SJSA1 (cell line): ENCODE data around the gene SPRY1. TPM values are rescaled to one million over a fixed set of nuclear protein-coding genes. Genes with fewer than 3 reads are reported as not detected.
A peak's percentile ranks its signal among the peaks of the same experiment; 100 is the strongest.

Source experiments
- DNase-seq, 2 experiments: peaks; one replicate each; pipeline ENCODE4 v3.0.0-alpha.2; 2015 to 2020; ENCODE audit warnings: low spot score in 2 of 2, low read depth in 1 of 2
- H3K27ac ChIP-seq: fragments of 250-450 bp; sonication (Bioruptor Pico); 2 replicates; pipeline ENCODE4 v1.5.1; 2020; ENCODE audit warnings: mild to moderate bottlenecking, moderate library complexity
- H3K27me3 ChIP-seq: fragments of 250-450 bp; sonication (Bioruptor Pico); replicated peaks from 2 replicates; pipeline ENCODE4 v1.5.1; 2020; ENCODE audit warnings: mild to moderate bottlenecking, moderate library complexity
- H3K36me3 ChIP-seq: fragments of 250-450 bp; sonication (Bioruptor Pico); 2 replicates; pipeline ENCODE4 v1.5.1; 2020; ENCODE audit warnings: mild to moderate bottlenecking
- H3K4me1 ChIP-seq: fragments of 250-450 bp; sonication (Bioruptor Pico); replicated peaks from 2 replicates; pipeline ENCODE4 v1.6.1; 2021; ENCODE audit warnings: mild to moderate bottlenecking
- H3K4me3 ChIP-seq: fragments of 250-450 bp; sonication (Bioruptor Pico); 2 replicates; pipeline ENCODE4 v1.5.1; 2020; ENCODE audit warnings: mild to moderate bottlenecking
- H3K9me3 ChIP-seq: fragments of 250-450 bp; sonication (Bioruptor Pico); replicated peaks from 2 replicates; pipeline ENCODE4 v1.5.1; 2020; ENCODE audit warnings: mild to moderate bottlenecking
- total RNA-seq: library from RNA; depleted of rRNA; stranded (reverse); fragments of >200 nt; shearing (Covaris generic); gene quantifications from 2 replicates; pipeline ENCODE4 v1.2.3, GENCODE V29; 2014

Gene SPRY1
- total RNA-seq, 1 experiment from 2014 or later, result 2.7 TPM

DNA sequence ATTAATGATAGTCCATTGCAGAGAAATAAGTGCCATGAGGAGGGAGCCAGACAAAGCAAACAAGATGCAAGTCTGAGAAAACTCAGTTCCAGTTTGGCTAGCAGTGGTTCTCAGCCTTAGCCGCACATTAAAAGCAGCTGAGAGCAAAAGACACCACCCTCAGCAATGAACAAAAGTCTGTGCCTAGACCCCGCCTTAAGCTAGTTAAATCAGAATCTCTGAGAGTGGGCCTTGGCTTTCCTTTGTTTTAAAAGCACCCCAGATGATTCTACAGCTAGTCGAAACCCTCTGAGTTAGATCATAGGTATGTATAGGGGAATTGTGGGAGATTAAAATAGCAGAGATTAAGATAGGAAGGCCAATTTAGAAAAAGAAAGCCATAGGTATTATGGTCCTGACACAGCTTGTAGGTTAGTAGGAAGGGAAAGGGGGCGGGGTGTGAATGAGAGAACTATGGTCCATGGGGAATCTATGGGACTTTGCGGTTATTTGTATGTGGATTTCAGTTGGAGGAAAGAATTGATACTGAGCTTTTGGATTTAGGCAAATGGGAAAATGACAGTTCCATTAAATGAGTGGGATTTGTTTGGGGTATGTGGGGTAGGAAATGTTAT, 12.0 kb downstream of the SPRY1 start:
- no peak for DNase-seq
- H3K36me3 ChIP-seq, result no peaks in the 10 kb centered on the region
- H3K9me3 ChIP-seq, result no peaks in the 10 kb centered on the region
- peaks cover 19% of the 10 kb centered on the region for H3K4me1 ChIP-seq
- no peak overlapping the region for H3K27ac ChIP-seq
- H3K4me3 ChIP-seq, result no peak overlapping the region
- no peaks in the 10 kb centered on the region for H3K27me3 ChIP-seq

GRCh38 chr4:123409334-123409733, 12.7 kb downstream of the SPRY1 start:
- H3K4me3 ChIP-seq, result no peak overlapping the region
- DNase-seq, result no peak
- no peak overlapping the region for H3K27ac ChIP-seq

DNA sequence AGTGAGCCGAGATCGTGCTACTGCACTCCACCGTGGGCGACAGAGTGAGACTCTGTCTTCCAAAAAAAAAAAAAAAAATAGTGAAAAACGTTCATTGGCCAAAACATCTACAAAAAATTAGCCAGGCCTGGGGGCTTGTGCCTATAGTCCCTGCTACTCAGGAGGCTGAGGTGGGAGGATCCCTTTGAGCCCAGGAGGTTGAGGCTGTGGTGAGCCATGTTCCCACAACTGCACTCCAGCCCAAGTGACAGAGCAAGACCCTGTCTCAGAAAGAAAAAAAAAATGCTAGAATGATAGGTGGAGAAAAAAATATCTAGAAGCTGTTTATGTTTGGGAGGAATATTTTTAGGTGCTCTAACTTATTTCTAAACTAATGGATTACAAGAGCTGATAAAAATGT, 14.9 kb downstream of the SPRY1 start:
- DNase-seq, result no peak
- Histone ChIP-seq H3K4me3 (no peak overlapping the region), H3K27me3 (no peaks in the 10 kb centered on the region), H3K27ac (no peak overlapping the region), H3K36me3 (no peaks in the 10 kb centered on the region), H3K9me3 (no peaks in the 10 kb centered on the region), H3K4me1 (peaks cover 40% of the 10 kb centered on the region)

More at GRCh38 chr4:123409334-123409733, 12.7 kb downstream of the SPRY1 start:
- Histone ChIP-seq H3K36me3 (no peaks in the 10 kb centered on the region), H3K27me3 (no peaks in the 10 kb centered on the region), H3K4me1 (peaks cover 24% of the 10 kb centered on the region), H3K9me3 (no peaks in the 10 kb centered on the region)

GRCh38 chr4:123412091-123412505, 15.5 kb downstream of the SPRY1 start:
- Histone ChIP-seq H3K36me3 (no peaks in the 10 kb centered on the region), H3K27ac (no peak overlapping the region), H3K4me1 (peaks cover 46% of the 10 kb centered on the region), H3K27me3 (no peaks in the 10 kb centered on the region), H3K4me3 (no peak overlapping the region), H3K9me3 (no peaks in the 10 kb centered on the region)
- peak in 1 of 2 experiments; percentile 43 for DNase-seq

- Histone ChIP-seq H3K9me3 (no peaks in the 10 kb centered on the region), H3K27me3 (no peaks in the 10 kb centered on the region), H3K4me3 (no peak overlapping the region), H3K36me3 (no peaks in the 10 kb centered on the region), H3K27ac (no peak overlapping the region), H3K4me1 (peaks cover 54% of the 10 kb centered on the region)
- peak in 1 of 2 experiments; percentile 21 for DNase-seq
Measured at GRCh38 chr4:123412700-123413512, 16.3 kb downstream of the SPRY1 start.

DNA sequence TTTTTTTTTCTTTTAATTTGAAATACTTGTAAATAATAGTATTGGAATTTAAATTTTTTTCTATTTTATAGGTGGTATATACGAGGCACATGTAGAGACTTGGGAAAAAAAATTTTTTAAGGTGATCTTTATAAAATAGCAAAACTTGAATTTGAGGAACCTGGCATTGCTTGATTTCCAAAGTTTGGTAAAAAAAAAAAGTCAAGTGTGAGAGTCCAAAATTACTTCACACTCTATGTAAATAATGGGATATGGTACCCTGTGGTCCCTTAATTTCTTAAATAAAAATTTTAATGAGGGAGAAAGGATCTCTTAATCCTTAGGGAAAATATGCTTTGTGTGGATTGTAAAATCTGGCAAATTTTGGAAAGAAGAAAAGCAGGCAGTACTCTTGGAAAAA, 19.0 kb downstream of the SPRY1 start:
- Histone ChIP-seq H3K27me3 (no peaks in the 10 kb centered on the region), H3K4me1 (peaks cover 65% of the 10 kb centered on the region), H3K36me3 (no peaks in the 10 kb centered on the region), H3K9me3 (no peaks in the 10 kb centered on the region), H3K27ac (peak overlapping the region; percentile 55), H3K4me3 (no peak overlapping the region)
- DNase-seq, result no peak

DNA sequence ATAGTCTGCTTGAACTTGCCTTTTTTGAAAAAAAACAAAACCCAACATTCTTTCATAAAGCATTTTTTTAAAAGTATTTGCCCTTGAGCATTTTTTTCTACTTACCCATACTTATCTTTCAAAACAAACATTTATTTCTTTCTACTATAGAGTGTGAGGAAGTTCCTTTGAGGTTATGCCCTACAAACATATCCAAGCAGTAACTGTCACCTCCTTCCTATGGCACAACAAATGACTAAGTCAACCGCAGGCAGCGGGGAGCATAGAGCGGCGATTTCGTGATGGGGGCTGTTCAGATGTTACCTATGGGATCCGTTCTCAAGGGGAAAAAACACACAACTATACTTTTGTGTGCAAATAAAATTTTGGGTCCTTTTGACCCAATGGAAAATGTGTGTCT, 19.4 kb downstream of the SPRY1 start:
- Histone ChIP-seq H3K27me3 (no peaks in the 10 kb centered on the region), H3K4me1 (peaks cover 65% of the 10 kb centered on the region), H3K9me3 (no peaks in the 10 kb centered on the region), H3K4me3 (no peak overlapping the region), H3K27ac (peak overlapping the region; percentile 55), H3K36me3 (no peaks in the 10 kb centered on the region)
- peak; percentile 76 to 86 for DNase-seq

GRCh38 chr4:123417813-123418212, 21.2 kb downstream of the SPRY1 start:
- Histone ChIP-seq H3K4me3 (no peak overlapping the region), H3K36me3 (no peaks in the 10 kb centered on the region), H3K27ac (peak overlapping the region; percentile 61), H3K9me3 (no peaks in the 10 kb centered on the region), H3K27me3 (no peaks in the 10 kb centered on the region), H3K4me1 (peaks cover 52% of the 10 kb centered on the region)
- no peak for DNase-seq

DNA sequence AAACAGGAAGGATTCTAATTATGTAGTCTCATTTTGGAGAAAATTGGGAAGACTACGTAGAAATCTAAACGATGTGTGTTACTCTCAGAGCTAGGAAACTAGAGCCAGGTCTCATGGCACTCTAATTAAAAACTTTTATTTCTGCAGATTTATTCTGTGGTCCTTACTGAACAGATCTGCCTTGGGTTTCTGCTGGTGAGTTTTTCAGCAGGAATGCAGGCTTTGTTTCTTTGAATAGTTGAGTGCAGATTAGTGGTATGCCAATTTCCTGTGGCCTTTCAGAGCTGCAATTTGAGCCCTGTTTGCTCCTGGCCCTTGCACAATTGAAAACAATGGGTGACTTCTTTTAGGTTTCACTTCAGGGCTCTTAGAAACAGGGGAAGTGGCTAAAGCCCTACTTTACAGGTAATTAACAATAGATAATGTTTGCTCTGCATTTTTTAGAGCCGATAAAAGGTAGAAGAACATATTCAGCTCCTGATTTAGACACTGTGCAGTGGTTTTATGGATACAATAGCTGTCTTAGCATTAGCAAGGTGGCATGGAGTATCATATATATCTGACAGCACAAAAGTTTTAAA, 21.8 kb downstream of the SPRY1 start:
- no peaks in the 10 kb centered on the region for H3K27me3 ChIP-seq
- no peaks in the 10 kb centered on the region for H3K36me3 ChIP-seq
- no peak overlapping the region for H3K4me3 ChIP-seq
- peaks cover 48% of the 10 kb centered on the region for H3K4me1 ChIP-seq
- no peaks in the 10 kb centered on the region for H3K9me3 ChIP-seq
- peak overlapping the region; percentile 61 for H3K27ac ChIP-seq
- DNase-seq, result peak; percentile 78 to 85

GRCh38 chr4:123419885-123420755, 23.5 kb downstream of the SPRY1 start:
- Histone ChIP-seq H3K4me1 (peaks cover 36% of the 10 kb centered on the region), H3K27me3 (no peaks in the 10 kb centered on the region), H3K36me3 (no peaks in the 10 kb centered on the region), H3K27ac (no peak overlapping the region), H3K4me3 (no peak overlapping the region), H3K9me3 (no peaks in the 10 kb centered on the region)
- DNase-seq, result no peak

- Histone ChIP-seq H3K9me3 (no peaks in the 10 kb centered on the region), H3K4me3 (no peak overlapping the region), H3K27ac (no peak overlapping the region), H3K27me3 (no peaks in the 10 kb centered on the region), H3K4me1 (peaks cover 27% of the 10 kb centered on the region), H3K36me3 (no peaks in the 10 kb centered on the region)
- DNase-seq, result no peak
Measured at GRCh38 chr4:123421227-123421936, 24.8 kb downstream of the SPRY1 start.

DNA sequence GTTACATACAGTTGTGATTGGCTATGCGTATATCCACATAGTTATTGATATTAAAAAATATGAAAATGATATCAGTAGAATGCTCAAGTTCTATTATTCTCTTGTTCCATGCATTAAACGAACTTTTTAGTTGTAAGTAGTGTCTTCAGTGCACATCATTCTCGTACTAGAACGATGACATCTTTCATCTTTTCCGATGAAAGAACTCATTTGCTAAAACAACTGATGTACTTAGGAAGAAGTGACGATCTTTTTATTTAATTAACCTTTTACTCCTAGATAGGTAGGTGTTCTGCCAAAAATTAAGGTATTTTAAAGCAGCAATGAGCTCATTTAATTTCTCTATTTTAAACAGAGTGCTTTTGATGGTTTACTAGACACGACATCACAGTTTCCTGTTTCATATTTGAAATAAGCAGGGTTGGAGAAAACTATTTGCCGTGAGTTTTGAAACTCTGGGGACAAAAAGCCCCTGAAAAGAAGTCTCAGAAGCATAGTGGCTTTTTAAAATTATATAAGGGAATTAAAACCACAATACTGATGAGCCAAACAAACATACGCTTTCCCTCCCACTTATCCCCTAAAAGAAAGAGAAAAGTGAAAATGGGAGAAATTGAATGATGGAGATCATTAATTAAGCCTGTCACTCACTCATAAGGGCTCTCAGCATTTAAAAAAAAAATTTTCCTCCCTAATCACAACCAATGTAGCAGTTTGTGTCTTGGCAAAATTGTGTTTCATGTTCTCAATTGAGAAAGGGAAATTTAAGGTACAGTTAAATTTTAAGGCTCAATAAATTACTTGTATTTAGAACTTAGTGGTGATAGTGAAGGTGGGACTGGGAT, 25.6 kb downstream of the SPRY1 start:
- Histone ChIP-seq H3K36me3 (no peaks in the 10 kb centered on the region), H3K4me3 (no peak overlapping the region), H3K4me1 (peaks cover 19% of the 10 kb centered on the region), H3K27me3 (no peaks in the 10 kb centered on the region), H3K27ac (no peak overlapping the region), H3K9me3 (no peaks in the 10 kb centered on the region)
- no peak for DNase-seq
